ENCODE measurements around the gene IQCH. TPM values are rescaled to one million over a fixed set of nuclear protein-coding genes. Genes with fewer than 3 reads are reported as not detected.

The IQCH gene
- polyA plus RNA-seq, 1 donor (not counting 4 experiments of a cell fraction or from before 2014, with no cell fraction given): 2.6 TPM

GRCh38 chr15:67383899-67384298, 129.3 kb downstream of the IQCH start:
- dilution Hi-C loops (cut with MboI; ENCODE audit: extremely low pct_ligation_motif_present, low sequenced_read_pairs): no loop called here
- Histone ChIP-seq H3K9me1 (ENCODE audit: control insufficient read depth, extremely low read depth, insufficient read depth, low read length) (no peaks in the 10 kb centered on the region), H3K9ac (ENCODE audit: control insufficient read depth, extremely low read depth, insufficient read depth, low read length) (no peak overlapping the region), H3K4me1 (ENCODE audit: control insufficient read depth, extremely low read depth, insufficient read depth, low read length) (no peaks in the 10 kb centered on the region), H3K36me3 (ENCODE audit: control insufficient read depth in 2 of 2, extremely low read depth in 1 of 2, insufficient read depth in 2 of 2, low read length in 2 of 2) (no peaks in the 10 kb centered on the region), H3K4me2 (ENCODE audit: control insufficient read depth, extremely low read depth, insufficient read depth, low read depth, low read length) (no peak overlapping the region), H2AFZ (ENCODE audit: control insufficient read depth, low read length) (no peak overlapping the region), H3K9me3 (ENCODE audit: control insufficient read depth, low read depth, low read length) (no peaks in the 10 kb centered on the region), H4K20me1 (ENCODE audit: control insufficient read depth, extremely low read depth, insufficient read depth, low read length) (no peaks in the 10 kb centered on the region), H3K79me2 (ENCODE audit: control insufficient read depth, insufficient read depth, low read length) (no peaks in the 10 kb centered on the region), H3K27me3 (ENCODE audit: control insufficient read depth, extremely low read depth, insufficient read depth, low read length) (no peaks in the 10 kb centered on the region), H3K4me3 (ENCODE audit: control insufficient read depth in 2 of 3, extremely low read depth in 1 of 3, insufficient read depth in 2 of 3, low read depth in 1 of 3, low read length in 3 of 3) (no peak overlapping the region), H3K27ac (ENCODE audit: control insufficient read depth, insufficient read depth, low read length) (no peak overlapping the region)
- DNase-seq (ENCODE audit: low read depth, low spot score) (no peak), FAIRE-seq (no peak)
- TF ChIP-seq EZH2 (IDR thresholded peaks at IDR 0.05; ENCODE audit: low read length): no peak
- TF ChIP-seq CTCF (optimal IDR thresholded peaks at IDR 0.05 in 1 of 3, IDR thresholded peaks at IDR 0.05 in 1 of 3, conservative IDR thresholded peaks at IDR 0.05 in 1 of 3; ENCODE audit: extremely low read depth in 1 of 3, insufficient read depth in 2 of 3, low read length in 3 of 3): peak in 1 of 3 experiments; percentile 8

- TF ChIP-seq CTCF (optimal IDR thresholded peaks at IDR 0.05 in 1 of 3, IDR thresholded peaks at IDR 0.05 in 1 of 3, conservative IDR thresholded peaks at IDR 0.05 in 1 of 3; ENCODE audit: extremely low read depth in 1 of 3, insufficient read depth in 2 of 3, low read length in 3 of 3) (no peak), EZH2 (IDR thresholded peaks at IDR 0.05; ENCODE audit: low read length) (no peak)
- H4K20me1 ChIP-seq (ENCODE audit: control insufficient read depth, extremely low read depth, insufficient read depth, low read length): no peaks in the 10 kb centered on the region
- H3K4me1 ChIP-seq (ENCODE audit: control insufficient read depth, extremely low read depth, insufficient read depth, low read length): no peaks in the 10 kb centered on the region
- H3K36me3 ChIP-seq (ENCODE audit: control insufficient read depth in 2 of 2, extremely low read depth in 1 of 2, insufficient read depth in 2 of 2, low read length in 2 of 2): no peaks in the 10 kb centered on the region
- no peak overlapping the region for H2AFZ ChIP-seq (ENCODE audit: control insufficient read depth, low read length)
- H3K9me1 ChIP-seq (ENCODE audit: control insufficient read depth, extremely low read depth, insufficient read depth, low read length): no peaks in the 10 kb centered on the region
- no peak overlapping the region for H3K4me2 ChIP-seq (ENCODE audit: control insufficient read depth, extremely low read depth, insufficient read depth, low read depth, low read length)
- dilution Hi-C loops (cut with MboI; ENCODE audit: extremely low pct_ligation_motif_present, low sequenced_read_pairs): no loop called here
- no peak overlapping the region for H3K27ac ChIP-seq (ENCODE audit: control insufficient read depth, insufficient read depth, low read length)
- no peak overlapping the region for H3K4me3 ChIP-seq (ENCODE audit: control insufficient read depth in 2 of 3, extremely low read depth in 1 of 3, insufficient read depth in 2 of 3, low read depth in 1 of 3, low read length in 3 of 3)
- FAIRE-seq (no peak), DNase-seq (ENCODE audit: low read depth, low spot score) (no peak)
- no peak overlapping the region for H3K9ac ChIP-seq (ENCODE audit: control insufficient read depth, extremely low read depth, insufficient read depth, low read length)
- no peaks in the 10 kb centered on the region for H3K27me3 ChIP-seq (ENCODE audit: control insufficient read depth, extremely low read depth, insufficient read depth, low read length)
- no peaks in the 10 kb centered on the region for H3K9me3 ChIP-seq (ENCODE audit: control insufficient read depth, low read depth, low read length)
- no peaks in the 10 kb centered on the region for H3K79me2 ChIP-seq (ENCODE audit: control insufficient read depth, insufficient read depth, low read length)
Observed at GRCh38 chr15:67384761-67385160, 130.2 kb downstream of the IQCH start.
